IMR-90 (cell line): Measurements from ENCODE around the gene ZNF524. TPM values are rescaled to one million over a fixed set of nuclear protein-coding genes. Genes with fewer than 3 reads are reported as not detected.

Experiments
- ATAC-seq: fragments of 200-7000 bp; cut with Tn5 transposase; 2 replicates; pipeline ENCODE4 v1.9.1; 2020; ENCODE audit warnings: low read depth, mild to moderate bottlenecking, moderate library complexity
- BruUV-seq: library from RNA; stranded (reverse); fragments of 400-500 nt; replicated peaks from 2 replicates; lab custom pipeline; 2021; lab: Mats Ljungman, UMichigan
- CTCF ChIA-PET: fragments of 300-600 bp; formaldehyde crosslinking; extraction: SDS; loops from one replicate; lab custom pipeline; 2021; ENCODE audit warnings: antibody characterized with exemption; lab: Yijun Ruan, JAX
- POLR2A ChIA-PET: fragments of 300-600 bp; sonication (Branson Sonifier 250); formaldehyde crosslinking; loops from one replicate; lab custom pipeline; 2022; ENCODE audit warnings: antibody characterized with exemption; ENCODE audit not compliant: unreplicated experiment; lab: Charles Lee
- DNase-seq: peaks from one replicate; pipeline ENCODE4 v3.0.0; 2013
- H2AFZ ChIP-seq: replicated peaks from 2 replicates; pipeline ENCODE3; 2013; ENCODE audit warnings: low read length, mild to moderate bottlenecking; ENCODE audit not compliant: poor library complexity
- H2AK5ac ChIP-seq: 2 replicates; pipeline ENCODE4 v1.6.1; 2013; ENCODE audit warnings: low read depth, low read length, inconsistent platforms
- H2AK9ac ChIP-seq: replicated peaks from 2 replicates; pipeline ENCODE3; 2013; ENCODE audit warnings: mild to moderate bottlenecking, low read depth, low read length, moderate library complexity; ENCODE audit not compliant: poor library complexity
- H2BK120ac ChIP-seq: 2 replicates; pipeline ENCODE4 v1.6.1; 2013; ENCODE audit warnings: low read depth, low read length, inconsistent platforms
- H2BK15ac ChIP-seq: 3 replicates; pipeline ENCODE4 v1.6.1; 2013; ENCODE audit warnings: low read depth, low read length, inconsistent platforms
- H2BK20ac ChIP-seq: 2 replicates; pipeline ENCODE4 v1.6.1; 2013; ENCODE audit warnings: low read depth, mild to moderate bottlenecking, inconsistent platforms, low read length, moderate library complexity
- H2BK5ac ChIP-seq: 2 replicates; pipeline ENCODE4 v1.6.1; 2013; ENCODE audit warnings: mild to moderate bottlenecking, low read depth, low read length, inconsistent platforms; ENCODE audit not compliant: poor library complexity, severe bottlenecking
- H3K14ac ChIP-seq: replicated peaks from 2 replicates; pipeline ENCODE4 v1.6.1; 2013; ENCODE audit warnings: low read depth, low read length, inconsistent platforms
- H3K18ac ChIP-seq: 2 replicates; pipeline ENCODE4 v1.6.1; 2013; ENCODE audit warnings: low read depth, low read length, control low read depth
- H3K23ac ChIP-seq: 2 replicates; pipeline ENCODE4 v1.6.1; 2013; ENCODE audit warnings: low read depth, low read length, inconsistent platforms
- H3K27ac ChIP-seq: 2 replicates; pipeline ENCODE4 v1.5.1; 2013; ENCODE audit warnings: mild to moderate bottlenecking, control low read depth, low read length; ENCODE audit not compliant: insufficient read depth
- H3K27me3 ChIP-seq: 2 replicates; pipeline ENCODE4 v1.6.1; 2013; ENCODE audit warnings: low read length; ENCODE audit not compliant: control insufficient read depth, insufficient read depth
- H3K36me3 ChIP-seq: 2 replicates; pipeline ENCODE4 v1.6.1; 2013; ENCODE audit warnings: low read length, mixed read lengths; ENCODE audit not compliant: control insufficient read depth, insufficient read depth
- H3K4ac ChIP-seq: 2 replicates; pipeline ENCODE4 v1.6.1; 2013; ENCODE audit warnings: low read depth, low read length, inconsistent platforms
- H3K4me1 ChIP-seq: 2 replicates; pipeline ENCODE4 v1.6.1; 2013; ENCODE audit warnings: low read length, mixed read lengths; ENCODE audit not compliant: control insufficient read depth, insufficient read depth
- H3K4me2 ChIP-seq: 2 replicates; pipeline ENCODE4 v1.6.1; 2013; ENCODE audit warnings: low read depth, mild to moderate bottlenecking, control low read depth, low read length, moderate library complexity
- H3K4me3 ChIP-seq: 2 replicates; pipeline ENCODE4 v1.5.1; 2013; ENCODE audit warnings: low read depth, mild to moderate bottlenecking, control low read depth, low read length, moderate library complexity; ENCODE audit not compliant: insufficient read depth
- H3K56ac ChIP-seq: 2 replicates; pipeline ENCODE4 v1.6.1; 2013; ENCODE audit warnings: low read length, inconsistent platforms; ENCODE audit not compliant: insufficient read depth; ENCODE audit errors: extremely low read depth
- H3K79me1 ChIP-seq, 2 experiments: 2 replicates each; pipeline ENCODE4 v1.6.1; 2013; ENCODE audit warnings: low read length in 2 of 2, inconsistent platforms in 1 of 2, low read depth in 1 of 2
- H3K9ac ChIP-seq: 2 replicates; pipeline ENCODE4 v1.6.1; 2013; ENCODE audit warnings: low read depth, low read length, control low read depth
- H3K9me1 ChIP-seq: 2 replicates; pipeline ENCODE4 v1.6.1; 2013; ENCODE audit warnings: low read length, inconsistent platforms; ENCODE audit not compliant: insufficient read depth
- H3K9me3 ChIP-seq: 2 replicates; pipeline ENCODE4 v1.6.1; 2013; ENCODE audit warnings: low read length; ENCODE audit not compliant: control insufficient read depth, insufficient read depth
- H4K20me1 ChIP-seq: 2 replicates; pipeline ENCODE4 v1.6.1; 2013; ENCODE audit warnings: low read length, inconsistent platforms; ENCODE audit not compliant: insufficient read depth
- H4K5ac ChIP-seq: 2 replicates; pipeline ENCODE4 v1.6.1; 2013; ENCODE audit warnings: mild to moderate bottlenecking, low read depth, low read length, control low read depth
- H4K8ac ChIP-seq, 2 experiments: 2 replicates each; pipeline ENCODE4 v1.6.1; 2013; ENCODE audit warnings: low read depth in 2 of 2, low read length in 2 of 2, control low read depth in 1 of 2, inconsistent platforms in 1 of 2
- H4K91ac ChIP-seq: 2 replicates; pipeline ENCODE4 v1.6.1; 2013; ENCODE audit warnings: low read depth, low read length, inconsistent platforms; ENCODE audit not compliant: insufficient read depth
- BHLHE40 ChIP-seq: fragments of 150-350 bp; IDR thresholded peaks from 2 replicates; pipeline ENCODE4 v1.6.1; 2016; ENCODE audit warnings: mild to moderate bottlenecking, low read depth, low read length
- CEBPB ChIP-seq: IDR thresholded peaks from 2 replicates; pipeline ENCODE4 v1.6.1; 2012; ENCODE audit warnings: low read depth, low read length, improper control_type of control experiment
- CHD1 ChIP-seq: IDR thresholded peaks from 2 replicates; pipeline ENCODE4 v1.6.1; 2012; ENCODE audit warnings: low read depth, low read length, improper control_type of control experiment
- FOS ChIP-seq: fragments of 150-350 bp; IDR thresholded peaks from 2 replicates; pipeline ENCODE4 v1.6.1; 2016; ENCODE audit warnings: low read depth, low read length
- MXI1 ChIP-seq: IDR thresholded peaks from 2 replicates; pipeline ENCODE4 v1.6.1; 2012; ENCODE audit warnings: low read depth, mild to moderate bottlenecking, low read length, moderate library complexity, borderline replicate concordance
- NFE2L2 ChIP-seq: fragments of 150-350 bp; IDR thresholded peaks from 2 replicates; pipeline ENCODE4 v1.6.1; 2016; ENCODE audit warnings: low read depth, mild to moderate bottlenecking, low read length
- POLR2A ChIP-seq: IDR thresholded peaks from 2 replicates; pipeline ENCODE4 v1.6.1; 2012; ENCODE audit warnings: mild to moderate bottlenecking, low read depth, low read length
- RCOR1 ChIP-seq: IDR thresholded peaks from 2 replicates; pipeline ENCODE4 v1.6.1; 2012; ENCODE audit warnings: mild to moderate bottlenecking, low read length, improper control_type of control experiment; ENCODE audit not compliant: insufficient replicate concordance
- SMC3 ChIP-seq: fragments of 150-350 bp; IDR thresholded peaks from 2 replicates; pipeline ENCODE4 v1.6.1; 2016; ENCODE audit warnings: low read depth, mild to moderate bottlenecking, antibody characterized with exemption, low read length, moderate library complexity
- WGBS, 2 experiments: methylation state at CpG; one replicate each; pipeline versions ENCODE4 v1.1.5 to v1.1.7; 2013; ENCODE audit warnings: missing lambda C conversion rate in 2 of 2; ENCODE audit not compliant: insufficient read length in 1 of 2; ENCODE audit errors: extremely low coverage in 2 of 2; 5-methylcytosine and 5-hydroxymethylcytosine counted together
- dilution Hi-C: fragments of 300-500 bp; cut with HindIII; formaldehyde crosslinking; loops from one replicate; pipeline ENCODE4 v1.14.3; 2018; ENCODE audit warnings: low sequenced_read_pairs; ENCODE audit not compliant: unreplicated experiment
- in situ Hi-C: fragments of 300-500 bp; cut with MboI; formaldehyde crosslinking; loops from 3 replicates; pipeline ENCODE4 v1.14.3; 2019; ENCODE audit warnings: low sequenced_read_pairs, inconsistent platforms, mixed read lengths
- intact Hi-C: fragments of 100-400 bp; cut with micrococcal nuclease; formaldehyde crosslinking; loops from 2 replicates; pipeline ENCODE4 v1.10.0; 2022
- polyA plus RNA-seq, 3 experiments: library from polyadenylated mRNA; depleted of rRNA; stranded (reverse); fragments of >200 nt; gene quantifications; 2 replicates each; pipeline ENCODE4 v1.2.3, GENCODE V29; 2012; ENCODE audit warnings: low replicate concordance in 1 of 3
- total RNA-seq: library from RNA; depleted of rRNA; stranded (reverse); fragments of >200 nt; gene quantifications from 2 replicates; pipeline ENCODE4 v1.2.3, GENCODE V29; 2012
- TF ChIP-seq, protein P1 (sequence below): fragments of 150-350 bp; IDR thresholded peaks from 2 replicates; pipeline ENCODE4 v1.6.1; 2016; ENCODE audit warnings: low read depth, mild to moderate bottlenecking, low read length, moderate library complexity, borderline replicate concordance
- TF ChIP-seq, protein P2 (sequence below): conservative IDR thresholded peaks from 2 replicates; pipeline ENCODE4 v1.5.1; 2012; ENCODE audit warnings: mild to moderate bottlenecking, low read depth, low read length, improper control_type of control experiment

Gene ZNF524
- total and polyA plus RNA-seq, 2 of the 4 experiments (the other 2 are of a cell fraction): 2.3 to 6.6 TPM

DNA sequence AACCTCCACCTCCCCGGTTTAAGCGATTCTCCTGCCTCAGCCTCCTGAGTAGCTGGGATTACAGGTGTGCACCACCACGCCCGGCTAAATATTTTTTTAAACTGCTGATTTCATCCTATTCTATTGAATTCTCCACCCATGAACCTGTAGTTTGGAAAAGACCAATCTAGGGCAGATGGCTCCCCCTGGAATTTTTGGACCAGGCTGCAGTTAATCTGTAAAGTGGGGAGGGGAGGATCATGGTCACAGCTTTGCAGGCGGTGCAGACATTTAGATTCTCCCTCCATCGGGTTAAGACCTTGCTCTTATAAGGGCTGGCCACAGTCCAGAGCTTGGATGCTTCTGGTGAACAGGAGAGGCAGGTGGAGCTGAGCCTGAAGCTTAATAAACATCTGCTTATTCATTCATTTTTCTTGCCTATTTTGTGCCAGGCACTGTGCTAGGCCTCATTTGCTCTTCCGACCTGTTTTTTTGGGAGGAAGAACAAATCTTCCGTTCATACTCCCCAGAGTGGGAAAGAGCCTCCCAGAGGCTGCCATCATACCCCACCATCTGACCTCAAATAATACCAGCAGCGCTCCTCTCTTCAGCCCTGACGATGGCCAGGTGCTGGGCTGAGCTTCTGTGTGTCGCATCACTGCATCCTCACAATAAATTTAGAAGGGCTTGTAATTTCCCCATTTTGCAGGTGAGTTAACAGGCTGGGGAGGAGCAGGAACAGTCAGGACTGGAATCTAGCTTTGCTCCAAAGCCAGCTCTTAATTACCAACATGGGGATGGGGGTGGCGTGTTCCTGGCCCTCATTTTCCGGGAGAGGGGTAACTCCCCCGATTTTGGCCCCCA, 47.0 kb downstream of the ZNF524 start:
- Histone ChIP-seq H2BK120ac (no peak overlapping the region), H3K9ac (peak overlapping the region; percentile 44), H2BK15ac (no peak overlapping the region), H4K5ac (peak overlapping the region; percentile 31), H3K79me1 (peaks cover 22 to 56% of the 10 kb centered on the region in 2 experiments), H2BK20ac (no peak overlapping the region), H2BK5ac (no peak overlapping the region), H3K14ac (no peak overlapping the region), H4K8ac (peak overlapping the region; percentile 87 to 100; a peak in 3 of 4 replicates), H2AK5ac (peak overlapping the region; percentile 43), H3K9me1 (no peaks in the 10 kb centered on the region), H3K4me2 (peak overlapping the region; percentile 71), H3K4me1 (peaks cover 14% of the 10 kb centered on the region), H3K9me3 (no peaks in the 10 kb centered on the region), H3K23ac (no peak overlapping the region; the same call in 1 of the 2 replicates), H3K36me3 (peaks cover 17% of the 10 kb centered on the region), H3K4me3 (peak overlapping the region; percentile 86), H3K27ac (peak overlapping the region; percentile 21), H2AK9ac (peak overlapping the region; percentile 97), H4K91ac (peak overlapping the region; percentile 78; the same call in 1 of the 2 replicates), H3K4ac (peak overlapping the region; percentile 84), H2AFZ (peak overlapping the region; percentile 95), H3K56ac (no peak overlapping the region; the same call in 1 of the 2 replicates), H4K20me1 (no peaks in the 10 kb centered on the region), H3K27me3 (no peaks in the 10 kb centered on the region), H3K18ac (no peak overlapping the region)
- DNase-seq: no peak
- ChIA-PET POLR2A (no interaction called here), CTCF (interaction anchor here (1.1 kb wide), 1 partner anchor 14 kb away, joined by 6 read pairs; no protein-coding TSS in a partner anchor)
- intact Hi-C loops (no loop called here), in situ Hi-C loops (loop anchor here (25.0 kb wide), 2 partner anchors 360 to 535 kb away; partner anchors contain the start of genes BRSK1, HSPBP1 and PPP1R12C), dilution Hi-C loops (no loop called here)
- WGBS, 2 experiments: 100% methylated on average over 2 of the region's 14 CpGs; no CpG with 5 or more reads in 1 of the 2 experiments
- TF ChIP-seq FOS (no peak), RCOR1 (no peak), POLR2A (no peak), CEBPB (no peak), BHLHE40 (no peak), MXI1 (no peak), NFE2L2 (no peak), SMC3 (no peak), CHD1 (no peak)
- TF ChIP-seq, protein P1, sequence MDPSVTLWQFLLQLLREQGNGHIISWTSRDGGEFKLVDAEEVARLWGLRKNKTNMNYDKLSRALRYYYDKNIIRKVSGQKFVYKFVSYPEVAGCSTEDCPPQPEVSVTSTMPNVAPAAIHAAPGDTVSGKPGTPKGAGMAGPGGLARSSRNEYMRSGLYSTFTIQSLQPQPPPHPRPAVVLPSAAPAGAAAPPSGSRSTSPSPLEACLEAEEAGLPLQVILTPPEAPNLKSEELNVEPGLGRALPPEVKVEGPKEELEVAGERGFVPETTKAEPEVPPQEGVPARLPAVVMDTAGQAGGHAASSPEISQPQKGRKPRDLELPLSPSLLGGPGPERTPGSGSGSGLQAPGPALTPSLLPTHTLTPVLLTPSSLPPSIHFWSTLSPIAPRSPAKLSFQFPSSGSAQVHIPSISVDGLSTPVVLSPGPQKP: no peak
- TF ChIP-seq, protein P2, sequence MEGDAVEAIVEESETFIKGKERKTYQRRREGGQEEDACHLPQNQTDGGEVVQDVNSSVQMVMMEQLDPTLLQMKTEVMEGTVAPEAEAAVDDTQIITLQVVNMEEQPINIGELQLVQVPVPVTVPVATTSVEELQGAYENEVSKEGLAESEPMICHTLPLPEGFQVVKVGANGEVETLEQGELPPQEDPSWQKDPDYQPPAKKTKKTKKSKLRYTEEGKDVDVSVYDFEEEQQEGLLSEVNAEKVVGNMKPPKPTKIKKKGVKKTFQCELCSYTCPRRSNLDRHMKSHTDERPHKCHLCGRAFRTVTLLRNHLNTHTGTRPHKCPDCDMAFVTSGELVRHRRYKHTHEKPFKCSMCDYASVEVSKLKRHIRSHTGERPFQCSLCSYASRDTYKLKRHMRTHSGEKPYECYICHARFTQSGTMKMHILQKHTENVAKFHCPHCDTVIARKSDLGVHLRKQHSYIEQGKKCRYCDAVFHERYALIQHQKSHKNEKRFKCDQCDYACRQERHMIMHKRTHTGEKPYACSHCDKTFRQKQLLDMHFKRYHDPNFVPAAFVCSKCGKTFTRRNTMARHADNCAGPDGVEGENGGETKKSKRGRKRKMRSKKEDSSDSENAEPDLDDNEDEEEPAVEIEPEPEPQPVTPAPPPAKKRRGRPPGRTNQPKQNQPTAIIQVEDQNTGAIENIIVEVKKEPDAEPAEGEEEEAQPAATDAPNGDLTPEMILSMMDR: no peak
- ATAC-seq: no peak
- no TSS peak for BruUV-seq
